Activated T-helper 2 cell treated with anti-CD3 and anti-CD28 coated beads, Interferon-gamma antibody, Interleukin-2, Interleukin-4, amounts not matched to agents 10 μg/mL and 5 μg/mL and 100 μg/mL, durations not matched to agents 14 hours and 24 hours and 36 hours (primary cell): Measurements from ENCODE around the gene RFC4. TPM values are rescaled to one million over a fixed set of nuclear protein-coding genes. Genes with fewer than 3 reads are reported as not detected.

Experiments used
- DNase-seq: peaks from one replicate; pipeline ENCODE4 v3.0.0; 2021; ENCODE audit warnings: low spot score
- H3K27ac Mint-ChIP-seq: one replicate; pipeline ENCODE4 v1.8.0; 2021; ENCODE audit warnings: mixed read lengths
- H3K27me3 Mint-ChIP-seq: one replicate; pipeline ENCODE4 v1.8.0; 2021; ENCODE audit warnings: low read depth, mixed read lengths
- H3K36me3 Mint-ChIP-seq: one replicate; pipeline ENCODE4 v1.8.0; 2021; ENCODE audit warnings: low read depth, mixed read lengths
- H3K4me1 Mint-ChIP-seq: one replicate; pipeline ENCODE4 v1.8.0; 2021; ENCODE audit warnings: low read depth, mixed read lengths
- H3K4me3 Mint-ChIP-seq: one replicate; pipeline ENCODE4 v1.8.0; 2021; ENCODE audit warnings: low read depth, mild to moderate bottlenecking, moderate library complexity, mixed read lengths
- H3K9me3 Mint-ChIP-seq: one replicate; pipeline ENCODE4 v1.8.0; 2021; ENCODE audit warnings: mixed read lengths
- intact Hi-C: fragments of 100-400 bp; cut with micrococcal nuclease; formaldehyde crosslinking; loops from one replicate; pipeline ENCODE4 v1.15.1; 2023
- total RNA-seq: library from RNA; stranded (reverse); gene quantifications from 2 replicates; pipeline ENCODE4 v1.2.3, GENCODE V29; 2022

The RFC4 gene
- total RNA-seq, 1 donor from 2014 or later, result 97.2 TPM

GRCh38 chr3:186779204-186779603, 27.1 kb downstream of the RFC4 start:
- H3K4me1 Mint-ChIP-seq, result peaks cover 3% of the 10 kb centered on the region
- no peak overlapping the region for H3K27ac Mint-ChIP-seq
- H3K27me3 Mint-ChIP-seq, result no peaks in the 10 kb centered on the region
- DNase-seq, result no peak
- H3K9me3 Mint-ChIP-seq, result no peaks in the 10 kb centered on the region
- H3K36me3 Mint-ChIP-seq, result peaks cover 11% of the 10 kb centered on the region
- no peak overlapping the region for H3K4me3 Mint-ChIP-seq
- intact Hi-C loops, result no loop called here

- no peaks in the 10 kb centered on the region for H3K27me3 Mint-ChIP-seq
- no peaks in the 10 kb centered on the region for H3K9me3 Mint-ChIP-seq
- H3K36me3 Mint-ChIP-seq, result no peaks in the 10 kb centered on the region
- H3K4me3 Mint-ChIP-seq, result no peak overlapping the region
- H3K27ac Mint-ChIP-seq, result no peak overlapping the region
- H3K4me1 Mint-ChIP-seq, result peaks cover 11% of the 10 kb centered on the region
- intact Hi-C loops, result no loop called here
- DNase-seq, result no peak
These were observed 30.3 kb downstream of the RFC4 start for GRCh38 chr3:186775999-186776398.

DNA sequence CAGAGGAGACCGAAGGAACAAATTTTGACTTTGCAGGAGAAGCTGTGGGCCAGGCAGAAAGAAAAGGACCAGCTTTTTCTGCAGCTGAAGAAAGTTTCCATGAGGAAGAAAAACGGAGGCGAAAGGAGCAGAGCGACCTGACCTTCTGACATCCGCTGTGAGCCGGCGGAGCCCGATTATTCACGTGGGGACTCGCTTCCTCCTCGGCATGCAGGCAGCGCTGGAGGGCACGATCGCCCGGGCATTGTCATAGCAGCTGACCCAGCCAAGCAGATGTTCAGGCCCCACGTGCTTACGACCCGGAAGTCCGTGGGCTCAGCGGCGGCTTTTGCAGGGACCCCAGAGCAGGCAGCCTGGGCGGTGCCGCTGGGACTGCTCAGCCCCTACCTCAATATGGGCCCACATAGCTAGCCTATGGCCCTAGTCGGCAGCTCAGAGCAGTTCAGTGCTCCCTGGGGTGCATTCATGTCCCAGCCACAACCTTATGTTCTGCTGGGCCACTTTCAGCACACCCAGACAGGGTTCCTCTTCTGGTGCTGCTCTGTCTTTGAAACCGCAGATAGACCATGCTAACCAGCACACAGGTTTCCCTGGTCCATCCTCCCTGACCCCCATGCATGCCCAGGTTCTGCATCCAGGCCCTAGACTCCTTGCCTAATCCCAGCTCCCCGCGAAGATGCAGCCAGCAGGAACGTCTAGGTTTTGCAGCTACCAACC, 33.4 kb downstream of the RFC4 start:
- intact Hi-C loops, result loop anchor here (1.0 kb wide), 1 partner anchor 10 kb away; the partner anchor contains the start of gene EIF4A2
- DNase-seq, result peak; percentile 55
- Mint-ChIP-seq H3K4me3 (peak overlapping the region; percentile 82), H3K4me1 (peaks cover 11% of the 10 kb centered on the region), H3K36me3 (no peaks in the 10 kb centered on the region), H3K27ac (peak overlapping the region; percentile 84), H3K9me3 (no peaks in the 10 kb centered on the region), H3K27me3 (no peaks in the 10 kb centered on the region)

DNA sequence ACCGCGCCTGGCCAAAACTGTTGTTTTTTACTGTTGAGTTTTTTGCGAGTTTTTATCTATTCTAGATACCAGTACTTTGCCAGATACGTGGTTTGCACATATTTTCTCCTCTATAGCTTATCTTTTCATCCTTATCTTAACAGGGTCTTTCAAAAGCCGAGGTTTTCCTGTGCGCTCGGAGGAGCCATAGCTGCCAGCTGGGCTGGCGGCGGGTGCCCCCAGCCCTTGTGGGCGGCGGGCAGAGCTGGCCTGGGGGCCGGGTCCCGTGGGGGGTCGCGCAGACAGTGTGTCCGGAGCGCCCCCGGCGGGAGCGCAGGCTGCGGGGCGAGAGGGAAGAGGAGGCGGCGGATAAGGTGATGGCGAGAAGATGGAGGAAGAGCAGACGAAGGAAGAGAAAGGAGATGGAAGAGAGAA, 34.0 kb downstream of the RFC4 start:
- intact Hi-C loops, result loop anchor here (1.0 kb wide), 1 partner anchor 11 kb away; the partner anchor contains the start of gene EIF4A2
- no peak for DNase-seq

DNA sequence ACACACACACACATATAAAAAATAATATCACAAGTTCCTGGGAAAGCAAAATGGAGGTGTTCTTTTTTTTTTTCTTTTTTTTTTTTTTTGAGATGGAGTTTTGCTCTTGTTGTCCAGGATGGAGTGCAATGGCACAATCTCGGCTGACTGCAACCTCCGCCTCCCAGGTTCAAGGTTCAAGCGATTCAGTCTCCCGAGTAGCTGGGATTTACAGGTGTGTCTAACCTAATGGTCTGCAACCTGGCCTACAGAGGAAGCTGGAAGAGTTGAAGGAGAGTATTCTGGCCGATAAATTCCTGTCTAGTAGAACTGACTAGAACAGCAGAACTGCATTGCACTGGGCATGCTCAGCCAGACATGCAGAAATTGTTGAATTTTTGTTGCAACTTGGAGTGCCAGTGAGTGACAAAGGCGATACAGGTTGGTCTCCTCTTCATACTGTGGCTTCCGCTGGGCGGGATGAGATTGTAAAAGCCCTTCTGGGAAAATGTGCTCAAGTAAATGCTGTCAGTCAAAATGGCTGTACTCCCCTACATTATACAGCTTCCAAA, 45.3 kb downstream of the RFC4 start:
- Mint-ChIP-seq H3K27me3 (no peaks in the 10 kb centered on the region), H3K4me3 (no peak overlapping the region), H3K4me1 (peaks cover 3% of the 10 kb centered on the region), H3K36me3 (no peaks in the 10 kb centered on the region), H3K27ac (no peak overlapping the region), H3K9me3 (no peaks in the 10 kb centered on the region)
- intact Hi-C loops, result no loop called here
- DNase-seq, result no peak

More for the DNA sequence above, 34.0 kb downstream of the RFC4 start:
- H3K27ac Mint-ChIP-seq, result peak overlapping the region; percentile 84
- peak overlapping the region; percentile 82 for H3K4me3 Mint-ChIP-seq
- H3K27me3 Mint-ChIP-seq, result no peaks in the 10 kb centered on the region
- H3K9me3 Mint-ChIP-seq, result no peaks in the 10 kb centered on the region
- H3K4me1 Mint-ChIP-seq, result peaks cover 11% of the 10 kb centered on the region
- no peaks in the 10 kb centered on the region for H3K36me3 Mint-ChIP-seq

- intact Hi-C loops, result no loop called here
- no peak for DNase-seq
- Mint-ChIP-seq H3K27ac (no peak overlapping the region), H3K9me3 (no peaks in the 10 kb centered on the region), H3K4me1 (peaks cover 3% of the 10 kb centered on the region), H3K36me3 (no peaks in the 10 kb centered on the region), H3K4me3 (no peak overlapping the region), H3K27me3 (no peaks in the 10 kb centered on the region)
These were observed 46.0 kb downstream of the RFC4 start for GRCh38 chr3:186760141-186760833.

GRCh38 chr3:186759231-186759930, 46.9 kb downstream of the RFC4 start:
- no peak for DNase-seq
- H3K27me3 Mint-ChIP-seq, result no peaks in the 10 kb centered on the region
- no peak overlapping the region for H3K4me3 Mint-ChIP-seq
- H3K9me3 Mint-ChIP-seq, result no peaks in the 10 kb centered on the region
- no peaks in the 10 kb centered on the region for H3K36me3 Mint-ChIP-seq
- peaks cover 3% of the 10 kb centered on the region for H3K4me1 Mint-ChIP-seq
- H3K27ac Mint-ChIP-seq, result no peak overlapping the region
- intact Hi-C loops, result no loop called here

- no peak overlapping the region for H3K27ac Mint-ChIP-seq
- no peaks in the 10 kb centered on the region for H3K27me3 Mint-ChIP-seq
- DNase-seq, result no peak
- H3K9me3 Mint-ChIP-seq, result no peaks in the 10 kb centered on the region
- intact Hi-C loops, result no loop called here
- H3K4me1 Mint-ChIP-seq, result peaks cover 8% of the 10 kb centered on the region
- H3K36me3 Mint-ChIP-seq, result no peaks in the 10 kb centered on the region
- H3K4me3 Mint-ChIP-seq, result no peak overlapping the region
These were observed 48.5 kb downstream of the RFC4 start for GRCh38 chr3:186757686-186758220.

- no peaks in the 10 kb centered on the region for H3K27me3 Mint-ChIP-seq
- intact Hi-C loops, result no loop called here
- H3K4me1 Mint-ChIP-seq, result peaks cover 8% of the 10 kb centered on the region
- no peaks in the 10 kb centered on the region for H3K36me3 Mint-ChIP-seq
- DNase-seq, result no peak
- no peak overlapping the region for H3K4me3 Mint-ChIP-seq
- H3K9me3 Mint-ChIP-seq, result no peaks in the 10 kb centered on the region
- no peak overlapping the region for H3K27ac Mint-ChIP-seq
These were observed 49.1 kb downstream of the RFC4 start for GRCh38 chr3:186757214-186757613.

DNA sequence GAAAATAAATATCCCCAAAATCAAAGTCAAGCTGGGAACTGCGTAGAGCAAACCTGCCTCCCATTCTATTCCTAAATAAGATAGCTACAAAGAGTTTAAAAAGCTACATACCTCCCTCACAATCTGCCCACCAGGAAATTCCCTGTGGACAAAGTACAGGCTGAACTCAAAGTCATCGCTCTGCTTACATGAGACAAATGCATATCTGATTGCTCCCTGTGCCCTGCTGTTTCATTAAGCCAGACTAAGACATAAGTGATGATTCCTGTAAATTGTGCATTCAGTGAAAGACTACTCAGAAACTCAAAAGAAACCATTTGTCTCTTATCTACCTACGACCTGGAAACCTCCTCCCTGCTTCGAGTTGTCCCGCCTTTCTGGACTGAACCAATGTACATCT, 51.4 kb downstream of the RFC4 start:
- H3K27me3 Mint-ChIP-seq, result no peaks in the 10 kb centered on the region
- no peaks in the 10 kb centered on the region for H3K36me3 Mint-ChIP-seq
- intact Hi-C loops, result no loop called here
- DNase-seq, result no peak
- H3K4me3 Mint-ChIP-seq, result no peak overlapping the region
- peaks cover 5% of the 10 kb centered on the region for H3K4me1 Mint-ChIP-seq
- no peak overlapping the region for H3K27ac Mint-ChIP-seq
- H3K9me3 Mint-ChIP-seq, result no peaks in the 10 kb centered on the region

DNA sequence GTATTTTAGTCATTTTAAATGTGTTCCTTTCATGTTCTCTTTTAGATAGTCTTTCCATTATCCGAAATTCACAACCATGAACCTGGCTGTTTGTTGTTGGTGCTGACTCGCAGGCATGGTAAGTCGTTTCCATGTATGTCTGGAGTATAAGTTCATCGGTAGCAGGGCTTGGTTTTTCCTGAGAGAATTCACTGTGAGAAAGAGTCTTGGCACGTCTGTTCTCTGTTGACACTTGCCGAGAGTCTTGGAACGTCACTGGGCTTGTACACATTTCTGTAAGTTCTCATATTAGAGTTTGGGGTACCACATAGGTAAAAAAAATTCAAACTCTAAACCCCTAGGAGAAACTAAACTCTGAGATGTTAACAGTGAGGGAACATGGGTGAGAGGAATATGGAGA, 52.3 kb downstream of the RFC4 start:
- no peaks in the 10 kb centered on the region for H3K27me3 Mint-ChIP-seq
- intact Hi-C loops, result no loop called here
- no peak overlapping the region for H3K4me3 Mint-ChIP-seq

DNA sequence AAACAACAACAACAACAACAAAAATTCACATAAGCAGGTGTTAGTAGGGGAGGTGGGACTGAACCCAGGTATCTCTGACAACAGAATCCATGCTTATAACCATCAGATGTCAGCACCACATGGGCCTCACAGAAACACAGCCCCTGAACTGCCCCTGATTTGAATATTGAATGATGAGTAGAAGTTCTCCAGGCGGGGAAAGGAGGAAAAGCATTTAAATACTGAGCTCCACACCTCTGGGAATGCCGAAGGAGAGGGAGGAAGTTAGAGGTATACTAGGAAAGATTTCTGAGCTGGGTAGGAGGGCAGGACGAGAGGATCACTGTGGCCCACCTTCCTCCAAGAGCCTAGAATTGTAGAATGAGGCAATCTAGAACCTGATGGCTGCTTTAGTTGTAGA, 54.8 kb downstream of the RFC4 start:
- no peaks in the 10 kb centered on the region for H3K27me3 Mint-ChIP-seq
- no peak for DNase-seq
- H3K4me1 Mint-ChIP-seq, result peaks cover 8% of the 10 kb centered on the region
- no peaks in the 10 kb centered on the region for H3K9me3 Mint-ChIP-seq
- no peaks in the 10 kb centered on the region for H3K36me3 Mint-ChIP-seq
- H3K4me3 Mint-ChIP-seq, result no peak overlapping the region
- intact Hi-C loops, result no loop called here
- H3K27ac Mint-ChIP-seq, result no peak overlapping the region

More for the DNA sequence above, 52.3 kb downstream of the RFC4 start:
- Mint-ChIP-seq H3K4me1 (peaks cover 5% of the 10 kb centered on the region), H3K27ac (no peak overlapping the region), H3K9me3 (no peaks in the 10 kb centered on the region), H3K36me3 (no peaks in the 10 kb centered on the region)
- no peak for DNase-seq
